ENCODE measurements around the gene ING3.
"Not testable (repeated sequence)": the region's sequence is repeated elsewhere in the genome, so short reads cannot be mapped to it uniquely, and the experiment has no call there.

GRCh38 chr7:120983592-120983991 lies 33.0 kb downstream of the ING3 start:
- not testable (repeated sequence) for TF ChIP-seq SUZ12 (IDR thresholded peaks at IDR 0.05; ENCODE audit: low read length); EZH2 (IDR thresholded peaks at IDR 0.05; ENCODE audit: low read depth, low read length, severe bottlenecking); SIN3A (conservative IDR thresholded peaks at IDR 0.05 in 1 of 2, IDR thresholded peaks at IDR 0.05 in 1 of 2; ENCODE audit: low read depth in 1 of 2, low read length in 2 of 2); POLR2AphosphoS5 (IDR thresholded peaks at IDR 0.05; ENCODE audit: low read depth, low read length); RAD21 (IDR thresholded peaks at IDR 0.05 in 1 of 2, conservative IDR thresholded peaks at IDR 0.05 in 1 of 2; ENCODE audit: low read depth in 2 of 2, low read length in 2 of 2); PHF8 (conservative IDR thresholded peaks at IDR 0.05; ENCODE audit: low read depth, low read length); SIX5 (IDR thresholded peaks at IDR 0.05; ENCODE audit: low read depth, low read length)
